Mammary epithelial cell (primary cell): Measurements from ENCODE around the gene MTRF1.

ENCODE experiments used
- CTCF ChIP-seq, 2 donors: IDR thresholded peaks in 1 of 2; conservative IDR thresholded peaks in 1 of 2; 2 replicates each; pipeline ENCODE4 v1.5.1; 2011 to 2012; ENCODE audit warnings: inconsistent platforms in 2 of 2, low read length in 2 of 2, mild to moderate bottlenecking in 2 of 2, control low read depth in 1 of 2, low read depth in 1 of 2; ENCODE audit not compliant: insufficient read depth in 1 of 2; ENCODE audit errors: extremely low read depth in 1 of 2
- EZH2 ChIP-seq: IDR thresholded peaks from 2 replicates; pipeline ENCODE4 v1.6.1; 2012; ENCODE audit warnings: low read length, inconsistent platforms, borderline replicate concordance

GRCh38 chr13:41241626-41242025, 21.8 kb downstream of the MTRF1 start:
- TF ChIP-seq CTCF (conservative IDR thresholded peaks at IDR 0.05 in 1 of 2, IDR thresholded peaks at IDR 0.05 in 1 of 2; ENCODE audit: extremely low read depth in 1 of 2, insufficient read depth in 1 of 2, low read depth in 1 of 2, low read length in 2 of 2) (no peak), EZH2 (no peak)
